ENCODE data around the gene KCNK13.
A peak's percentile ranks its signal among the peaks of the same experiment; 100 is the strongest.

Gene KCNK13

GRCh38 chr14:90060312-90060964, 1.4 kb upstream of the KCNK13 start:
- in situ Hi-C loops (cut with MboI; ENCODE audit: low sequenced_read_pairs, unreplicated experiment) = no loop called here
- peak; percentile 88 for TF ChIP-seq CTCF (IDR thresholded peaks at IDR 0.05; ENCODE audit: borderline replicate concordance, control extremely low read depth, extremely low read depth, insufficient read depth, missing control alignments)
- peak; percentile 86 for DNase-seq (ENCODE audit: low spot score)

- peak; percentile 57 for DNase-seq (ENCODE audit: low spot score)
- in situ Hi-C loops (cut with MboI; ENCODE audit: low sequenced_read_pairs, unreplicated experiment) = no loop called here
- TF ChIP-seq CTCF (IDR thresholded peaks at IDR 0.05; ENCODE audit: borderline replicate concordance, control extremely low read depth, extremely low read depth, insufficient read depth, missing control alignments) = no peak
Observed at GRCh38 chr14:90060965-90061684, 669 bp upstream of the KCNK13 start.

- TF ChIP-seq CTCF (IDR thresholded peaks at IDR 0.05; ENCODE audit: borderline replicate concordance, control extremely low read depth, extremely low read depth, insufficient read depth, missing control alignments) = no peak
- peak; percentile 51 for DNase-seq (ENCODE audit: low spot score)
- in situ Hi-C loops (cut with MboI; ENCODE audit: low sequenced_read_pairs, unreplicated experiment) = no loop called here
Observed at GRCh38 chr14:90062127-90062794, 467 bp downstream of the KCNK13 start.

- in situ Hi-C loops (cut with MboI; ENCODE audit: low sequenced_read_pairs, unreplicated experiment) = no loop called here
- DNase-seq (ENCODE audit: low spot score) = no peak
- TF ChIP-seq CTCF (IDR thresholded peaks at IDR 0.05; ENCODE audit: borderline replicate concordance, control extremely low read depth, extremely low read depth, insufficient read depth, missing control alignments) = no peak
Observed at GRCh38 chr14:90062822-90063539, 1.2 kb downstream of the KCNK13 start.

- in situ Hi-C loops (cut with MboI; ENCODE audit: low sequenced_read_pairs, unreplicated experiment) = no loop called here
- TF ChIP-seq CTCF (IDR thresholded peaks at IDR 0.05; ENCODE audit: borderline replicate concordance, control extremely low read depth, extremely low read depth, insufficient read depth, missing control alignments) = no peak
- DNase-seq (ENCODE audit: low spot score) = no peak
Observed at GRCh38 chr14:90072350-90072749, 10.6 kb downstream of the KCNK13 start.

- DNase-seq (ENCODE audit: low spot score) = no peak
- in situ Hi-C loops (cut with MboI; ENCODE audit: low sequenced_read_pairs, unreplicated experiment) = no loop called here
- no peak for TF ChIP-seq CTCF (IDR thresholded peaks at IDR 0.05; ENCODE audit: borderline replicate concordance, control extremely low read depth, extremely low read depth, insufficient read depth, missing control alignments)
Observed at GRCh38 chr14:90079576-90079975, 17.8 kb downstream of the KCNK13 start.
